Mesendoderm (in vitro differentiated cells): ENCODE measurements around the gene MAPK12.

Source experiments
- DNase-seq: peaks from one replicate; pipeline ENCODE4 v3.0.0; 2013
- H2AK5ac ChIP-seq: 2 replicates; pipeline ENCODE4 v1.6.1; 2013; ENCODE audit warnings: low read length, inconsistent platforms
- H2BK120ac ChIP-seq: 2 replicates; pipeline ENCODE4 v1.6.1; 2013; ENCODE audit warnings: low read depth, mild to moderate bottlenecking, low read length, moderate library complexity, mixed read lengths
- H2BK15ac ChIP-seq: replicated peaks from 2 replicates; pipeline ENCODE4 v1.6.1; 2013; ENCODE audit warnings: low read depth, mild to moderate bottlenecking, moderate library complexity
- H2BK5ac ChIP-seq: 2 replicates; pipeline ENCODE4 v1.6.1; 2013; ENCODE audit warnings: low read length, inconsistent platforms
- H3K18ac ChIP-seq: 2 replicates; pipeline ENCODE4 v1.6.1; 2013; ENCODE audit warnings: mild to moderate bottlenecking, low read length, mixed read lengths
- H3K23ac ChIP-seq: one replicate; pipeline ENCODE4 v1.6.1; 2013; ENCODE audit warnings: low read length
- H3K27ac ChIP-seq: 2 replicates; pipeline ENCODE4 v1.5.1; 2013; ENCODE audit warnings: low read depth, mild to moderate bottlenecking, inconsistent platforms, low read length, moderate library complexity
- H3K27me3 ChIP-seq: 2 replicates; pipeline ENCODE4 v1.6.1; 2013; ENCODE audit warnings: low read length, control low read depth, mild to moderate bottlenecking, inconsistent platforms; ENCODE audit not compliant: insufficient read depth, poor library complexity
- H3K36me3 ChIP-seq: 2 replicates; pipeline ENCODE4 v1.6.1; 2013; ENCODE audit warnings: low read length, inconsistent platforms; ENCODE audit not compliant: control insufficient read depth, insufficient read depth
- H3K4ac ChIP-seq: one replicate; pipeline ENCODE4 v1.6.1; 2013; ENCODE audit warnings: low read depth, mild to moderate bottlenecking, low read length, moderate library complexity
- H3K4me1 ChIP-seq: 2 replicates; pipeline ENCODE4 v1.6.1; 2013; ENCODE audit warnings: low read depth, low read length, inconsistent platforms; ENCODE audit not compliant: control insufficient read depth
- H3K4me2 ChIP-seq: 2 replicates; pipeline ENCODE4 v1.6.1; 2013; ENCODE audit warnings: low read length
- H3K4me3 ChIP-seq: 2 replicates; pipeline ENCODE4 v1.5.1; 2013; ENCODE audit warnings: mild to moderate bottlenecking, low read length
- H3K56ac ChIP-seq: one replicate; pipeline ENCODE4 v1.6.1; 2013; ENCODE audit warnings: low read length
- H3K79me1 ChIP-seq: 2 replicates; pipeline ENCODE4 v1.6.1; 2013; ENCODE audit warnings: low read length, inconsistent platforms
- H3K79me2 ChIP-seq: 2 replicates; pipeline ENCODE4 v1.6.1; 2013; ENCODE audit warnings: mild to moderate bottlenecking, low read length; ENCODE audit not compliant: control insufficient read depth, insufficient read depth
- H3K9ac ChIP-seq: 2 replicates; pipeline ENCODE4 v1.6.1; 2013; ENCODE audit warnings: low read length, inconsistent platforms
- H4K5ac ChIP-seq: one replicate; pipeline ENCODE4 v1.6.1; 2013; ENCODE audit warnings: low read length
- H4K8ac ChIP-seq: one replicate; pipeline ENCODE4 v1.6.1; 2013; ENCODE audit warnings: low read depth, mild to moderate bottlenecking, control low read depth, low read length, moderate library complexity
- WGBS: extraction: QIAGEN DNeasy Blood & Tissue Kit; methylation state at CpG from one replicate; pipeline ENCODE4 v1.1.7; 2013; ENCODE audit warnings: low lambda C conversion rate, missing lambda C conversion rate; ENCODE audit not compliant: insufficient coverage; ENCODE audit errors: extremely low coverage; 5-methylcytosine and 5-hydroxymethylcytosine counted together

MAPK12 gene

GRCh38 chr22:50289942-50290630, 28.6 kb upstream of the MAPK12 start:
- no peak overlapping the region for H2BK120ac ChIP-seq
- H3K18ac ChIP-seq = no peak overlapping the region
- no peak overlapping the region for H3K56ac ChIP-seq
- no peak overlapping the region for H3K27ac ChIP-seq
- no peak overlapping the region for H3K4me3 ChIP-seq
- H3K4me1 ChIP-seq = peaks cover 6% of the 10 kb centered on the region
- H4K5ac ChIP-seq = no peak overlapping the region
- H3K4me2 ChIP-seq = no peak overlapping the region
- H3K4ac ChIP-seq = no peak overlapping the region
- H3K23ac ChIP-seq = no peak overlapping the region
- H3K36me3 ChIP-seq = peaks cover 2% of the 10 kb centered on the region
- peaks cover 19% of the 10 kb centered on the region for H3K79me1 ChIP-seq
- H2BK15ac ChIP-seq = no peak overlapping the region
- H3K79me2 ChIP-seq = peaks cover 15% of the 10 kb centered on the region
- no peak overlapping the region for H3K9ac ChIP-seq
- H2BK5ac ChIP-seq = no peak overlapping the region
- H3K27me3 ChIP-seq = no peaks in the 10 kb centered on the region
- no peak overlapping the region for H2AK5ac ChIP-seq
- DNase-seq = no peak
- WGBS = no CpG with 5 or more reads among the region's 37 CpGs
- no peak overlapping the region for H4K8ac ChIP-seq

- no peak overlapping the region for H3K4ac ChIP-seq
- no peaks in the 10 kb centered on the region for H3K27me3 ChIP-seq
- no peak overlapping the region for H2BK5ac ChIP-seq
- no peak overlapping the region for H2BK15ac ChIP-seq
- no peak overlapping the region for H3K56ac ChIP-seq
- no peak overlapping the region for H3K9ac ChIP-seq
- peaks cover 6% of the 10 kb centered on the region for H3K4me1 ChIP-seq
- no peak overlapping the region for H3K18ac ChIP-seq
- no peak overlapping the region for H3K4me2 ChIP-seq
- H3K27ac ChIP-seq = no peak overlapping the region
- peaks cover 18% of the 10 kb centered on the region for H3K79me1 ChIP-seq
- peaks cover 15% of the 10 kb centered on the region for H3K79me2 ChIP-seq
- no peak overlapping the region for H4K5ac ChIP-seq
- no peak for DNase-seq
- whole genome bisulfite sequencing = no CpG with 5 or more reads among the region's 57 CpGs
- peaks cover 2% of the 10 kb centered on the region for H3K36me3 ChIP-seq
- H4K8ac ChIP-seq = no peak overlapping the region
- no peak overlapping the region for H3K23ac ChIP-seq
- H2AK5ac ChIP-seq = no peak overlapping the region
- H3K4me3 ChIP-seq = no peak overlapping the region
- no peak overlapping the region for H2BK120ac ChIP-seq
Observed at GRCh38 chr22:50289151-50289941, 27.9 kb upstream of the MAPK12 start.

GRCh38 chr22:50287731-50288130, 26.2 kb upstream of the MAPK12 start:
- no peak overlapping the region for H3K56ac ChIP-seq
- H2AK5ac ChIP-seq = no peak overlapping the region
- peaks cover 12% of the 10 kb centered on the region for H3K79me2 ChIP-seq
- no CpG with 5 or more reads among the region's 31 CpGs for WGBS
- no peak overlapping the region for H3K9ac ChIP-seq
- H3K27ac ChIP-seq = no peak overlapping the region
- H3K4me2 ChIP-seq = no peak overlapping the region
- DNase-seq = no peak
- no peak overlapping the region for H2BK120ac ChIP-seq
- H3K27me3 ChIP-seq = no peaks in the 10 kb centered on the region
- H3K79me1 ChIP-seq = peaks cover 13% of the 10 kb centered on the region
- H3K36me3 ChIP-seq = peaks cover 2% of the 10 kb centered on the region
- no peak overlapping the region for H3K18ac ChIP-seq
- H2BK5ac ChIP-seq = no peak overlapping the region
- H3K4me1 ChIP-seq = no peaks in the 10 kb centered on the region
- no peak overlapping the region for H4K5ac ChIP-seq
- no peak overlapping the region for H3K4me3 ChIP-seq
- no peak overlapping the region for H3K4ac ChIP-seq
- no peak overlapping the region for H3K23ac ChIP-seq
- no peak overlapping the region for H4K8ac ChIP-seq
- H2BK15ac ChIP-seq = no peak overlapping the region

GRCh38 chr22:50286701-50287318, 25.3 kb upstream of the MAPK12 start:
- Histone ChIP-seq H3K9ac (no peak overlapping the region), H3K4ac (no peak overlapping the region), H2AK5ac (no peak overlapping the region), H4K5ac (no peak overlapping the region), H3K56ac (no peak overlapping the region), H2BK5ac (no peak overlapping the region), H3K4me2 (no peak overlapping the region), H3K27ac (no peak overlapping the region), H2BK15ac (no peak overlapping the region), H3K79me1 (peaks cover 7% of the 10 kb centered on the region), H3K4me3 (no peak overlapping the region), H3K23ac (no peak overlapping the region), H3K27me3 (no peaks in the 10 kb centered on the region), H3K18ac (no peak overlapping the region), H3K79me2 (peaks cover 7% of the 10 kb centered on the region), H3K36me3 (peaks cover 3% of the 10 kb centered on the region), H4K8ac (no peak overlapping the region), H3K4me1 (no peaks in the 10 kb centered on the region), H2BK120ac (no peak overlapping the region)
- no CpG with 5 or more reads among the region's 40 CpGs for WGBS
- no peak for DNase-seq

- H3K4me3 ChIP-seq = no peak overlapping the region
- peaks cover 4% of the 10 kb centered on the region for H3K36me3 ChIP-seq
- no peak overlapping the region for H3K56ac ChIP-seq
- no peak overlapping the region for H4K5ac ChIP-seq
- no CpG with 5 or more reads among the region's 21 CpGs for WGBS
- H2BK120ac ChIP-seq = no peak overlapping the region
- peaks cover 3% of the 10 kb centered on the region for H3K79me1 ChIP-seq
- H3K27me3 ChIP-seq = no peaks in the 10 kb centered on the region
- no peaks in the 10 kb centered on the region for H3K4me1 ChIP-seq
- no peak overlapping the region for H3K27ac ChIP-seq
- no peak overlapping the region for H3K9ac ChIP-seq
- no peak overlapping the region for H4K8ac ChIP-seq
- no peak overlapping the region for H2BK15ac ChIP-seq
- no peak for DNase-seq
- H3K4me2 ChIP-seq = no peak overlapping the region
- no peak overlapping the region for H2BK5ac ChIP-seq
- H3K79me2 ChIP-seq = peaks cover 2% of the 10 kb centered on the region
- no peak overlapping the region for H3K18ac ChIP-seq
- H3K23ac ChIP-seq = no peak overlapping the region
- no peak overlapping the region for H3K4ac ChIP-seq
- no peak overlapping the region for H2AK5ac ChIP-seq
Observed at GRCh38 chr22:50286275-50286674, 24.8 kb upstream of the MAPK12 start.
